Measurements from ENCODE around the gene ESYT1. TPM values are rescaled to one million over a fixed set of nuclear protein-coding genes. Genes with fewer than 3 reads are reported as not detected.

Gene ESYT1
- total RNA-seq, 1 experiment from 2014 or later = 107 TPM

- DNase-seq (ENCODE audit: low spot score) = peak; percentile 29
- Histone ChIP-seq H3K27me3 (replicated peaks; ENCODE audit: insufficient read depth, low read depth, low read length, poor library complexity) (no peaks in the 10 kb centered on the region), H3K9me3 (ENCODE audit: low read depth, low read length, poor library complexity, severe bottlenecking) (no peaks in the 10 kb centered on the region), H3K4me1 (ENCODE audit: insufficient read depth, low read length, poor library complexity, severe bottlenecking) (peaks cover 13% of the 10 kb centered on the region), H3K27ac (ENCODE audit: low read depth, low read length, poor library complexity, severe bottlenecking) (no peak overlapping the region), H3K36me3 (ENCODE audit: insufficient read depth, low read length, poor library complexity, severe bottlenecking) (peaks cover 13% of the 10 kb centered on the region), H3K4me3 (ENCODE audit: low read depth, low read length, poor library complexity, severe bottlenecking) (peak overlapping the region; percentile 83)
- no TSS peak for BruUV-seq (replicated peaks)
- ChIA-PET POLR2A (ENCODE audit: low non-redundant PET) (no interaction called here), CTCF (interaction anchor here (0.7 to 2.1 kb wide), 3 partner anchors 16 to 288 kb away, joined by 6 to 17 read pairs (median 9); partner anchors contain the start of gene ZC3H10)
- intact Hi-C loops (cut with micrococcal nuclease; ENCODE audit: unreplicated experiment) = no loop called here
- TF ChIP-seq CTCF (conservative IDR thresholded peaks at IDR 0.05; ENCODE audit: low read depth, low read length) (no peak), EZH2 (IDR thresholded peaks at IDR 0.05; ENCODE audit: borderline replicate concordance, low read depth, low read length, poor library complexity, severe bottlenecking) (no peak)
Measured at GRCh38 chr12:56190695-56191155, 62.7 kb downstream of the ESYT1 start.

GRCh38 chr12:56192582-56192981 is 64.5 kb downstream of the ESYT1 start:
- BruUV-seq (replicated peaks) = no TSS peak
- TF ChIP-seq CTCF (conservative IDR thresholded peaks at IDR 0.05; ENCODE audit: low read depth, low read length) = no peak
- TF ChIP-seq EZH2 (IDR thresholded peaks at IDR 0.05; ENCODE audit: borderline replicate concordance, low read depth, low read length, poor library complexity, severe bottlenecking) = no peak
- intact Hi-C loops (cut with micrococcal nuclease; ENCODE audit: unreplicated experiment) = no loop called here
- H3K4me1 ChIP-seq (ENCODE audit: insufficient read depth, low read length, poor library complexity, severe bottlenecking) = peaks cover 10% of the 10 kb centered on the region
- H3K27me3 ChIP-seq (replicated peaks; ENCODE audit: insufficient read depth, low read depth, low read length, poor library complexity) = no peaks in the 10 kb centered on the region
- ChIA-PET POLR2A (ENCODE audit: low non-redundant PET) (no interaction called here), CTCF (no interaction called here)
- H3K4me3 ChIP-seq (ENCODE audit: low read depth, low read length, poor library complexity, severe bottlenecking) = no peak overlapping the region
- no peak overlapping the region for H3K27ac ChIP-seq (ENCODE audit: low read depth, low read length, poor library complexity, severe bottlenecking)
- DNase-seq (ENCODE audit: low spot score) = no peak
- no peaks in the 10 kb centered on the region for H3K36me3 ChIP-seq (ENCODE audit: insufficient read depth, low read length, poor library complexity, severe bottlenecking)
- no peaks in the 10 kb centered on the region for H3K9me3 ChIP-seq (ENCODE audit: low read depth, low read length, poor library complexity, severe bottlenecking)

GRCh38 chr12:56193025-56193578 is 65.0 kb downstream of the ESYT1 start:
- no peak overlapping the region for H3K27ac ChIP-seq (ENCODE audit: low read depth, low read length, poor library complexity, severe bottlenecking)

More at GRCh38 chr12:56193025-56193578, 65.0 kb downstream of the ESYT1 start:
- Histone ChIP-seq H3K36me3 (ENCODE audit: insufficient read depth, low read length, poor library complexity, severe bottlenecking) (no peaks in the 10 kb centered on the region), H3K9me3 (ENCODE audit: low read depth, low read length, poor library complexity, severe bottlenecking) (no peaks in the 10 kb centered on the region), H3K4me3 (ENCODE audit: low read depth, low read length, poor library complexity, severe bottlenecking) (no peak overlapping the region), H3K4me1 (ENCODE audit: insufficient read depth, low read length, poor library complexity, severe bottlenecking) (peaks cover 6% of the 10 kb centered on the region), H3K27me3 (replicated peaks; ENCODE audit: insufficient read depth, low read depth, low read length, poor library complexity) (no peaks in the 10 kb centered on the region)
- intact Hi-C loops (cut with micrococcal nuclease; ENCODE audit: unreplicated experiment) = loop anchor here (1.0 kb wide), 3 partner anchors 31 to 271 kb away; partner anchors contain the start of genes ANKRD52 and NABP2
- ChIA-PET CTCF (no interaction called here), POLR2A (ENCODE audit: low non-redundant PET) (no interaction called here)
- no TSS peak for BruUV-seq (replicated peaks)
- DNase-seq (ENCODE audit: low spot score) = peak; percentile 92
- no peak for TF ChIP-seq EZH2 (IDR thresholded peaks at IDR 0.05; ENCODE audit: borderline replicate concordance, low read depth, low read length, poor library complexity, severe bottlenecking)
- TF ChIP-seq CTCF (conservative IDR thresholded peaks at IDR 0.05; ENCODE audit: low read depth, low read length) = peak; percentile 90

Other genes with a start within 250 kb of the ESYT1 start
- 23.8 and 24.6 TPM in 2 replicates for gene PYM1, start 200.4 kb upstream of the ESYT1 start, total RNA-seq (2021)
- gene DGKA, start 197.1 kb upstream of the ESYT1 start, total RNA-seq (2021) = 10.1 and 13.7 TPM in 2 replicates
- 1.2 and 2.0 TPM in 2 replicates for gene PMEL, start 162.2 kb upstream of the ESYT1 start, total RNA-seq (2021)
- 103 and 113 TPM in 2 replicates for gene CDK2, start 161.4 kb upstream of the ESYT1 start, total RNA-seq (2021)
- gene RAB5B, start 154.2 kb upstream of the ESYT1 start, total RNA-seq (2021) = 73.9 and 78.1 TPM in 2 replicates
- gene SUOX, start 131.0 kb upstream of the ESYT1 start, total RNA-seq (2021) = 2.2 and 5.0 TPM in 2 replicates
- gene IKZF4, start 107.2 kb upstream of the ESYT1 start, total RNA-seq (2021) = 8.8 and 9.5 TPM in 2 replicates
- gene RPS26, start 86.3 kb upstream of the ESYT1 start, total RNA-seq (2021) = 51.9 and 69.9 TPM in 2 replicates
- 0.70 and 2.0 TPM in 2 replicates for gene ERBB3, start 48.1 kb upstream of the ESYT1 start, total RNA-seq (2021)
- gene PA2G4, start 23.7 kb upstream of the ESYT1 start, total RNA-seq (2021) = 302 and 327 TPM in 2 replicates
- 3,332 and 3,475 TPM in 2 replicates for gene RPL41, start 11.6 kb upstream of the ESYT1 start, total RNA-seq (2021)
- gene ZC3H10, start 10.0 kb upstream of the ESYT1 start, total RNA-seq (2021) = 11.8 and 14.4 TPM in 2 replicates
- 180 and 181 TPM in 2 replicates for gene MYL6B, start 24.3 kb downstream of the ESYT1 start, total RNA-seq (2021)
- 690 and 789 TPM in 2 replicates for gene MYL6, start 30.1 kb downstream of the ESYT1 start, total RNA-seq (2021)
- gene SMARCC2, start 61.2 kb downstream of the ESYT1 start, total RNA-seq (2021) = 133 and 140 TPM in 2 replicates
- 48.1 and 49.5 TPM in 2 replicates for gene RNF41, start 93.7 kb downstream of the ESYT1 start, total RNA-seq (2021)
- gene NABP2, start 96.1 kb downstream of the ESYT1 start, total RNA-seq (2021) = 67.5 and 73.2 TPM in 2 replicates
- 0.85 TPM in 1 of 2 replicates, not detected in the other for gene SLC39A5, start 101.8 kb downstream of the ESYT1 start, total RNA-seq (2021)
- gene ANKRD52, start 130.1 kb downstream of the ESYT1 start, total RNA-seq (2021) = 74.6 and 74.7 TPM in 2 replicates
- 13.6 and 17.0 TPM in 2 replicates for gene COQ10A, start 138.7 kb downstream of the ESYT1 start, total RNA-seq (2021)
- 412 and 448 TPM in 2 replicates for gene CS, start 172.1 kb downstream of the ESYT1 start, total RNA-seq (2021)
- 162 and 166 TPM in 2 replicates for gene CNPY2, start 187.7 kb downstream of the ESYT1 start, total RNA-seq (2021)
- gene PAN2, start 205.7 kb downstream of the ESYT1 start, total RNA-seq (2021) = 46.3 and 64.9 TPM in 2 replicates
- not detected in 2 replicates for gene IL23A, start 210.6 kb downstream of the ESYT1 start, total RNA-seq (2021)
- gene STAT2, start 231.8 kb downstream of the ESYT1 start, total RNA-seq (2021) = 41.0 and 51.1 TPM in 2 replicates
- gene APOF, start 234.6 kb downstream of the ESYT1 start, total RNA-seq (2021) = not detected in 2 replicates

Measured in A673 (cell line).